Measurements from ENCODE around the gene WFIKKN2. TPM values are rescaled to one million over a fixed set of nuclear protein-coding genes. Genes with fewer than 3 reads are reported as not detected.

The WFIKKN2 gene
- polyA plus RNA-seq, 1 of the 3 experiments (the other 2 are of a cell fraction), result not detected

- H2AFZ ChIP-seq (ENCODE audit: low read depth), result no peak overlapping the region
- CTCF ChIA-PET, result interaction anchor here (1.1 to 7.3 kb wide), 5 partner anchors 9 to 126 kb away, joined by 3 to 45 read pairs (median 18); no protein-coding TSS in a partner anchor
These were observed 27.7 kb upstream of the WFIKKN2 start for GRCh38 chr17:50807675-50808074.

More at GRCh38 chr17:50807675-50808074, 27.7 kb upstream of the WFIKKN2 start:
- TF ChIP-seq JUND (IDR thresholded peaks at IDR 0.05) (no peak), MAX (IDR thresholded peaks at IDR 0.05; ENCODE audit: low read depth) (no peak), TEAD4 (IDR thresholded peaks at IDR 0.05; ENCODE audit: borderline replicate concordance, insufficient read depth) (no peak), CHD2 (IDR thresholded peaks at IDR 0.05; ENCODE audit: low read length, partially characterized antibody) (no peak), CTCF (IDR thresholded peaks at IDR 0.05) (no peak), GATA2 (CRISPR knock-in tag; IDR thresholded peaks at IDR 0.05) (no peak), REST (IDR thresholded peaks at IDR 0.05; ENCODE audit: low read depth, low read length) (no peak), NFIC (IDR thresholded peaks at IDR 0.05; ENCODE audit: borderline replicate concordance) (no peak), YY1 (IDR thresholded peaks at IDR 0.05; ENCODE audit: low read depth) (no peak), RFX5 (IDR thresholded peaks at IDR 0.05; ENCODE audit: low read length) (no peak), RAD21 (IDR thresholded peaks at IDR 0.05; ENCODE audit: low read length) (no peak), FOSL2 (IDR thresholded peaks at IDR 0.05; ENCODE audit: borderline replicate concordance, low read depth) (no peak)
- Histone ChIP-seq H3K4me1 (ENCODE audit: control insufficient read depth in 1 of 2, insufficient read depth in 2 of 2, low read depth in 1 of 2, low read length in 1 of 2) (no peaks in the 10 kb centered on the region), H3K9me3 (no peaks in the 10 kb centered on the region), H3K79me2 (ENCODE audit: insufficient read depth) (no peaks in the 10 kb centered on the region), H3K9me2 (no peaks in the 10 kb centered on the region), H3K4me3 (ENCODE audit: low read depth in 2 of 2, low read length in 1 of 2) (no peak overlapping the region), H3K9ac (no peak overlapping the region), H3K36me3 (replicated peaks in 1 of 2; ENCODE audit: control insufficient read depth in 1 of 2, insufficient read depth in 2 of 2, low read length in 1 of 2) (no peaks in the 10 kb centered on the region), H3K27ac (ENCODE audit: low read depth in 2 of 2, low read length in 1 of 2) (no peak overlapping the region), H3K4me2 (no peak overlapping the region), H3F3A (replicated peaks; ENCODE audit: insufficient read depth) (no peaks in the 10 kb centered on the region), H4K20me1 (ENCODE audit: insufficient read depth) (no peaks in the 10 kb centered on the region), H3K27me3 (ENCODE audit: insufficient read depth) (no peaks in the 10 kb centered on the region)
- WGBS (ENCODE audit: low lambda C conversion rate), result 69% methylated on average over 5 of the region's 5 CpGs
- POLR2A ChIA-PET, result no interaction called here
- no peak for DNase-seq
